ENCODE measurements around the gene GK. TPM values are rescaled to one million over a fixed set of nuclear protein-coding genes. Genes with fewer than 3 reads are reported as not detected.
"Not testable (repeated sequence)": the region's sequence is repeated elsewhere in the genome, so short reads cannot be mapped to it uniquely, and the experiment has no call there.

The GK gene
- total RNA-seq, 1 donor from 2014 or later = 17.8 TPM

GRCh38 chrX:30654386-30654785 is 1.2 kb downstream of the GK start:
- ATAC-seq = not testable (repeated sequence)

GRCh38 chrX:30654989-30655607 is 1.9 kb downstream of the GK start:
- no peak for ATAC-seq

GRCh38 chrX:30655991-30656390 is 2.8 kb downstream of the GK start:
- no peak for ATAC-seq

GRCh38 chrX:30657196-30658161 is 4.3 kb downstream of the GK start:
- ATAC-seq = peak; percentile 58

GRCh38 chrX:30659421-30659820 is 6.2 kb downstream of the GK start:
- ATAC-seq = peak; percentile 78

GRCh38 chrX:30661228-30661627 is 8.0 kb downstream of the GK start:
- no peak for ATAC-seq

- ATAC-seq = no peak
Observed at GRCh38 chrX:30663322-30663721, 10.1 kb downstream of the GK start.

GRCh38 chrX:30665471-30665870 is 12.2 kb downstream of the GK start:
- no peak for ATAC-seq

- ATAC-seq = no peak
Observed at GRCh38 chrX:30666094-30666493, 12.9 kb downstream of the GK start.

- no peak for ATAC-seq
Observed at GRCh38 chrX:30668581-30668980, 15.4 kb downstream of the GK start.

GRCh38 chrX:30671189-30671588 is 18.0 kb downstream of the GK start:
- not testable (repeated sequence) for ATAC-seq

- ATAC-seq = no peak
Observed at GRCh38 chrX:30673127-30673796, 20.0 kb downstream of the GK start.

GRCh38 chrX:30673884-30674598 is 20.8 kb downstream of the GK start:
- no peak for ATAC-seq

GRCh38 chrX:30674799-30675198 is 21.6 kb downstream of the GK start:
- no peak for ATAC-seq

GRCh38 chrX:30679369-30679768 is 26.1 kb downstream of the GK start:
- no peak for ATAC-seq

- no peak for ATAC-seq
Observed at GRCh38 chrX:30680618-30681017, 27.4 kb downstream of the GK start.

GRCh38 chrX:30688641-30689040 is 35.4 kb downstream of the GK start:
- no peak for ATAC-seq

GRCh38 chrX:30689116-30689515 is 35.9 kb downstream of the GK start:
- ATAC-seq = no peak

- no peak for ATAC-seq
Observed at GRCh38 chrX:30690330-30690729, 37.1 kb downstream of the GK start.

GRCh38 chrX:30693999-30694650 is 40.9 kb downstream of the GK start:
- ATAC-seq = no peak

GRCh38 chrX:30702736-30703135 is 49.5 kb downstream of the GK start:
- no peak for ATAC-seq

GRCh38 chrX:30706216-30706775 is 53.1 kb downstream of the GK start:
- no peak for ATAC-seq

Data from esophagus mucosa (tissue), 1 donor.